Activated CD8-positive, alpha-beta memory T cell treated with anti-CD3 and anti-CD28 coated beads for 4 hours (primary cell): ENCODE measurements around the gene PLXNA2.

Experiments used
- DNase-seq, 2 donors: peaks; one replicate each; pipeline ENCODE4 v3.0.0-alpha.2; 2020; ENCODE audit warnings: low read depth in 2 of 2

The PLXNA2 gene

GRCh38 chr1:208240662-208241355 is 3.4 kb downstream of the PLXNA2 start:
- no peak for DNase-seq

GRCh38 chr1:208239473-208240381 is 4.5 kb downstream of the PLXNA2 start:
- DNase-seq, result no peak

- DNase-seq, result no peak
Measured at GRCh38 chr1:208238710-208239472, 5.3 kb downstream of the PLXNA2 start.

DNA sequence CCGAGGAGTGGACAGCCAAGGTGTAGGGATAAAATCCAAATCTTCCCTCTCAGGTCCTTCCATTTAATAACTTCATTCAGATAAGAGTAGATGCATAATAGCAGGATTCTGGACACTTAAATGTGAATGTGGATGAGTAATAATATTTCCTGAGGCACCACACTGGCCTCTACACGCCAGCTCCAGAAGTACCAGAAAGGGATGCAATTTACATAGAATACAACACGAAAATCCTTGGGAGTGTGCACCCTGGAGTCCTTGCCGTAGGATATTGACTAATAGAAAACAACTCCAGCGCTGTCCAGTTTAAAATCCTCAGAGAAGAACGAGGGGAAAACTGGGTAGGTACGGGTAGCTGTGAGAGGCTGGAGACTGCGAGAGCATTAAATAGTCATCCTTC is 6.9 kb downstream of the PLXNA2 start:
- no peak for DNase-seq

- no peak for DNase-seq
Measured at GRCh38 chr1:208235982-208236761, 8.0 kb downstream of the PLXNA2 start.

DNA sequence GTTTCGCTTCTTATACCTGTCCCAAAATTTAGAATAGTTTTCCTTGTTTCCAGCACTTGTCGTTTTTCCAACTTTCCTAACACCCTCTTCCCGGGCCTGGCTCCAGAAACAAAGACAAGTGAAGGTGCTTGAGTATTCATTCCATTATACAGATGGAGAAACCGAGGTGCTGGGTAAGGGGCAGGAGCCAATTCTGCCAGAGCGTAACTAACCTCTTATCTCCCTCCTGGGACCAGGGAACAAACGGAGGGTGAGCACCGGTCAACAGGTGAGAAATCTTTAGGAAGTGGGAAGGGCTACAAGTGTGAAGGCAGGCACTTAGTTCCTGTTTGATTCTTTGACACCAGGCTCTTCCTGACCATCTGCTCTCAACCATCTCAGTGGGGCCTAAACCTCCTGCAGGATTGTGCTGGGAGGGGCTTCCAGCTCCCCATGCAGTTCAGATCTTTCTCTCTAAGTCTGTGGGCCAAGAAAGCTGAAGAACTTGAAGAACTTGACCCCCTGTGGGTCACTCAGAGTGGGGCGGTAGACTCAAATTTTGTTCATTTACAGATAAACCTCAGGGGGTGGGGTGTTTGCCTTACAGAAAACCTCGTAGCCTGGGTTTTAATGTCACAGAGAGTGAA is 8.7 kb downstream of the PLXNA2 start:
- no peak for DNase-seq

- no peak for DNase-seq
Measured at GRCh38 chr1:208234721-208235120, 9.5 kb downstream of the PLXNA2 start.

DNA sequence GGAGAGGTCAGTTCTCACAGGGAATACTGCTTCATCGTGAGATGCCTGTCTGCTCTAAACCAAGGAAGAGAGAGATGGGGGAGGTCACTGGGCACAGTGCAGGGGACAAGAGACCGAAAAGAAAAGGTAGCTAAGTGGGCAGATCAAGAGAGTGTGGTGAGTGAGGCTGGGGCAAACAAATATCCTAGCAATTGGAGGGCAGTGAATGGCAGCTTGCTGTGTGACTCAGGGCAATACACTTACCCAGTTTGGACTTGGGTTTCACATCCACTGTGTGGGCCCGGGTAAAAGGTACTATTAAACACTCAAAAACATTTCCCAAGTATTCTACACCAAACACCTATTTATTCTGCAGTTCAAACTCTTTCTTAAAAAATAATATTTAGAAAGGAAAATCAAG is 10.2 kb downstream of the PLXNA2 start:
- DNase-seq, result no peak

- no peak for DNase-seq
Measured at GRCh38 chr1:208233546-208233945, 10.6 kb downstream of the PLXNA2 start.

- DNase-seq, result no peak
Measured at GRCh38 chr1:208232662-208233038, 11.5 kb downstream of the PLXNA2 start.

- DNase-seq, result no peak
Measured at GRCh38 chr1:208231881-208232661, 12.1 kb downstream of the PLXNA2 start.

DNA sequence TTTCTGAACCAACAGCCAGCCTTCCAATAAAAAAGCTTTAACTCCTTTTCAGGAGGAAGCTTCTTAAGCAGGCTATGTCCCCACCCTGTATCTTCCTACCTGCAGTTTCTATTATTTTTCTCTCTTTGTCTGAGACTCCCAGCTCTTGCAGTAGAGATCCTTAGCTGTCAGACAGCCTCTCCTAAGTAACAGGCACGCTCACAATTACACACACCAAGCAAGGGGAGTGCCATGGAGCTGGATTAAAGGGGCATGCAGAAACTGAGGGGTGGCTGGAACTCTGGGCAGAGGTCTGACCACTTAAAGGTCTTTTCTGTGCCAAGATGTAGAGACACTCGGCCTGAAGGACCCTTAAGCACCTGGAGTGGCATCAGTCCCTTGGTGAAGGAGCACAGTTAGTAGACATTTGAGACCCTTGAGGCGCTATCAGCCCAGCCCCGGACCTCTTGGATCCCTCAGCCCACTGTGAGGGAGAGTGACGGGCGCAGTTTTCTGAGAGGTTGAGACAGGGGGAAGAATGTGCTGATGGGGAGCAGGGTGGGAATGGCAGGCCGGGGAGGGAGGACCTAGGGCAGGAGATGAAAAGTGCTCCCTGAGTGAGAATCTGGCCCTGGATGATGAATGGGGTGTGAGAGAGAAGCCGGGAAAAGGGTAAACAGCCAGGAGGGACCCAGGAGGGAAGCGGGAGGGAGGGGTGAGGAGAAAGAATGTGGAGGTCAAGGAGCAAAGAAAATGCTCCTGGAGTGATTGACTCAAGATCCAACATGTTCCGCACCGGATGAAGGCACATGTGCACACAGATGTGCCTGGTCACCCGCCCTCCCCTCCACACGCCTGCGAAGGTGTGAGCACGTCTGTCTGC is 13.3 kb downstream of the PLXNA2 start:
- DNase-seq, result no peak

DNA sequence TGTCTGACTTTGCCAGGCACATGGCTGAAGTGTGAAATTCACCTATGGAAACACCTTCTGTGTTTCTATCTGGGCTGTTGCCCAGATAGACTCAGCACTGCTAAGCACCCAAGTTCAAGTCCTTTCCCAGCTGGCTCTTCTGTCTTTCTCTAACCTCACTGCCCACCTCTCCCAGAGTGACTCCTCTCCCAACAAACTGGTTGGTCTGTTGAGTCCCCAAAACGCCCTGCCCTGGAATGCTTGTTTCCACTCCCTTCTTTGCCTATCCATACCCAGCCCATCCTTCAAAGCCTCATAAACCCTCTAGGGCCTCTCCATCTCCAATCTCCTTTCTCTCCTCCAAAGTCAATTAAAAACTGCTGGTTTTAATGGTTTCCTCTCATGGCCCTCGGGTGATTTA is 15.6 kb downstream of the PLXNA2 start:
- DNase-seq, result no peak

- DNase-seq, result no peak
Measured at GRCh38 chr1:208228026-208228425, 16.2 kb downstream of the PLXNA2 start.

- DNase-seq, result no peak
Measured at GRCh38 chr1:208227366-208227765, 16.8 kb downstream of the PLXNA2 start.

- DNase-seq, result no peak
Measured at GRCh38 chr1:208225954-208226937, 17.9 kb downstream of the PLXNA2 start.

GRCh38 chr1:208224192-208224713 is 19.9 kb downstream of the PLXNA2 start:
- no peak for DNase-seq

- no peak for DNase-seq
Measured at GRCh38 chr1:208223136-208223535, 21.0 kb downstream of the PLXNA2 start.
